Smooth muscle cell (in vitro differentiated cells): Measurements from ENCODE around the gene KLHL8. TPM values are rescaled to one million over a fixed set of nuclear protein-coding genes. Genes with fewer than 3 reads are reported as not detected.

Experiments used
- DNase-seq: peaks from one replicate; lab custom pipeline; 2025; ENCODE audit not compliant: unreplicated experiment; lab: John Stamatoyannopoulos, UW
- H2AFZ ChIP-seq: fragments of 200-600 bp; sonication (generic); 2 replicates; pipeline ENCODE4 v1.6.0; 2016; ENCODE audit warnings: antibody characterized with exemption, low read depth, mild to moderate bottlenecking
- H3F3A ChIP-seq: fragments of 200-600 bp; sonication (generic); 2 replicates; pipeline ENCODE4 v1.6.0; 2017; ENCODE audit warnings: antibody characterized with exemption, low read depth
- H3K27ac ChIP-seq: fragments of 200-600 bp; sonication (generic); 2 replicates; pipeline ENCODE4 v1.5.1; 2016; ENCODE audit warnings: low read depth, mild to moderate bottlenecking
- H3K27me3 ChIP-seq: fragments of 200-600 bp; sonication (generic); 2 replicates; pipeline ENCODE4 v1.6.1; 2016; ENCODE audit warnings: low read depth, mild to moderate bottlenecking
- H3K36me3 ChIP-seq: fragments of 200-600 bp; sonication (generic); 2 replicates; pipeline ENCODE4 v1.5.1; 2016; ENCODE audit warnings: low read depth
- H3K4me1 ChIP-seq: fragments of 200-600 bp; sonication (generic); 2 replicates; pipeline ENCODE4 v1.5.1; 2016; ENCODE audit warnings: low read depth
- H3K4me2 ChIP-seq: fragments of 200-600 bp; sonication (generic); 2 replicates; pipeline ENCODE4 v1.6.0; 2016; ENCODE audit warnings: mild to moderate bottlenecking
- H3K4me3 ChIP-seq: fragments of 200-600 bp; sonication (generic); 2 replicates; pipeline ENCODE4 v1.5.1; 2016; ENCODE audit warnings: mild to moderate bottlenecking
- H3K79me2 ChIP-seq: fragments of 200-600 bp; sonication (generic); 2 replicates; pipeline ENCODE4 v1.6.0; 2016; ENCODE audit warnings: low read depth, mild to moderate bottlenecking
- H3K9ac ChIP-seq: fragments of 200-600 bp; sonication (generic); 2 replicates; pipeline ENCODE4 v1.6.0; 2016; ENCODE audit warnings: low read depth
- H3K9me3 ChIP-seq: fragments of 200-600 bp; sonication (generic); replicated peaks from 2 replicates; pipeline ENCODE4 v1.5.1; 2016; ENCODE audit warnings: low read depth
- H4K20me1 ChIP-seq: fragments of 200-600 bp; sonication (generic); 2 replicates; pipeline ENCODE4 v1.6.0; 2016; ENCODE audit warnings: low read depth
- CTCF ChIP-seq: fragments of 200-600 bp; sonication (generic); IDR thresholded peaks from 2 replicates; pipeline ENCODE4 v1.5.1; 2017; ENCODE audit warnings: borderline replicate concordance, mild to moderate bottlenecking, antibody characterized with exemption; ENCODE audit not compliant: insufficient read depth, poor library complexity, severe bottlenecking
- WGBS: methylation state at CpG from one replicate; pipeline ENCODE4 v1.1.7; 2016; ENCODE audit warnings: low lambda C conversion rate; 5-methylcytosine and 5-hydroxymethylcytosine counted together
- polyA plus RNA-seq: library from polyadenylated mRNA; unstranded; fragments of >200 nt; fragmentation: Nextera tagmentation; extraction: Ambion mirVana; gene quantifications from 2 replicates; pipeline ENCODE4 v1.2.1, GENCODE V29; 2016
- total RNA-seq: library from RNA; depleted of rRNA; stranded (reverse); fragments of >200 nt; gene quantifications from 2 replicates; pipeline ENCODE4 v1.2.3, GENCODE V29; 2014

The KLHL8 gene
- total and polyA plus RNA-seq, 2 experiments from 2014 or later: 6.3 to 8.8 TPM

GRCh38 chr4:87141428-87141827 lies 79.0 kb downstream of the KLHL8 start:
- no peak overlapping the region for H2AFZ ChIP-seq
- no peaks in the 10 kb centered on the region for H3K9me3 ChIP-seq
- no peak overlapping the region for H3K27ac ChIP-seq
- H4K20me1 ChIP-seq: no peaks in the 10 kb centered on the region
- H3K36me3 ChIP-seq: no peaks in the 10 kb centered on the region
- no peaks in the 10 kb centered on the region for H3K27me3 ChIP-seq
- no peak overlapping the region for H3K4me3 ChIP-seq
- H3K9ac ChIP-seq: no peak overlapping the region
- no peak overlapping the region for H3K4me2 ChIP-seq
- TF ChIP-seq CTCF: no peak
- H3K79me2 ChIP-seq: no peaks in the 10 kb centered on the region
- WGBS: 91% methylated on average over 3 of the region's 3 CpGs
- no peak for DNase-seq
- no peaks in the 10 kb centered on the region for H3F3A ChIP-seq
- no peaks in the 10 kb centered on the region for H3K4me1 ChIP-seq

- H3K36me3 ChIP-seq: no peaks in the 10 kb centered on the region
- TF ChIP-seq CTCF: no peak
- H3K4me1 ChIP-seq: no peaks in the 10 kb centered on the region
Measured at GRCh38 chr4:87134122-87134521, 86.3 kb downstream of the KLHL8 start.

GRCh38 chr4:87133183-87133582 lies 87.2 kb downstream of the KLHL8 start:
- H4K20me1 ChIP-seq: no peaks in the 10 kb centered on the region
- H3K4me2 ChIP-seq: no peak overlapping the region
- DNase-seq: no peak

More at GRCh38 chr4:87134122-87134521, 86.3 kb downstream of the KLHL8 start:
- H3K27ac ChIP-seq: no peak overlapping the region
- H3K9me3 ChIP-seq: no peaks in the 10 kb centered on the region
- no peak for DNase-seq
- H3F3A ChIP-seq: no peaks in the 10 kb centered on the region
- no peak overlapping the region for H3K4me3 ChIP-seq
- H2AFZ ChIP-seq: no peak overlapping the region
- no peaks in the 10 kb centered on the region for H4K20me1 ChIP-seq
- no peak overlapping the region for H3K9ac ChIP-seq
- no peaks in the 10 kb centered on the region for H3K27me3 ChIP-seq
- H3K79me2 ChIP-seq: no peaks in the 10 kb centered on the region
- H3K4me2 ChIP-seq: no peak overlapping the region
- WGBS: 88% methylated on average over 3 of the region's 3 CpGs

More at GRCh38 chr4:87133183-87133582, 87.2 kb downstream of the KLHL8 start:
- Histone ChIP-seq H3K27me3 (no peaks in the 10 kb centered on the region), H3K4me1 (no peaks in the 10 kb centered on the region), H3K9me3 (no peaks in the 10 kb centered on the region), H3K79me2 (no peaks in the 10 kb centered on the region), H3K36me3 (no peaks in the 10 kb centered on the region), H3F3A (no peaks in the 10 kb centered on the region), H2AFZ (no peak overlapping the region), H3K9ac (no peak overlapping the region), H3K4me3 (no peak overlapping the region), H3K27ac (no peak overlapping the region)
- TF ChIP-seq CTCF: no peak
- 86% methylated on average over 2 of the region's 2 CpGs for WGBS
